Stomach (tissue), 4 donors: ENCODE results near the gene NPM3.

Experiments
- CTCF ChIP-seq, 7 experiments: fragments of 450-650 bp in 4 of 7; fragments of 200-600 bp in 3 of 7; sonication (generic) in 3 of 7; IDR thresholded peaks; one replicate each; pipeline ENCODE4 v1.5.1; 2016 to 2019; ENCODE audit warnings: antibody characterized with exemption in 7 of 7, control low read depth in 2 of 7, mild to moderate bottlenecking in 1 of 7
- EP300 ChIP-seq: sonication (generic); formaldehyde crosslinking; IDR thresholded peaks from one replicate; pipeline ENCODE4 v1.6.1; 2017; ENCODE audit warnings: antibody characterized with exemption
- POLR2A ChIP-seq, 4 donors: fragments of 450-650 bp; IDR thresholded peaks; one replicate each; pipeline ENCODE4 v1.6.1; 2016; ENCODE audit warnings: antibody characterized with exemption in 4 of 4, control low read depth in 2 of 4, mild to moderate bottlenecking in 1 of 4, moderate library complexity in 1 of 4
- POLR2AphosphoS5 ChIP-seq, 3 donors: sonication (generic); formaldehyde crosslinking; IDR thresholded peaks; one replicate each; pipeline ENCODE4 v1.6.1; 2016; ENCODE audit warnings: antibody characterized with exemption in 3 of 3

- no peak for TF ChIP-seq POLR2AphosphoS5 (IDR thresholded peaks at IDR 0.05)
- TF ChIP-seq CTCF (IDR thresholded peaks at IDR 0.05) = no peak
- TF ChIP-seq POLR2A (IDR thresholded peaks at IDR 0.05) = no peak
- TF ChIP-seq EP300 = no peak
Measured at GRCh38 chr10:101770331-101771215, 12.7 kb downstream of the NPM3 start.
